ENCODE results near the gene TUSC2.
"Not testable (repeated sequence)": the region's sequence is repeated elsewhere in the genome, so short reads cannot be mapped to it uniquely, and the experiment has no call there.

TUSC2 gene

DNA sequence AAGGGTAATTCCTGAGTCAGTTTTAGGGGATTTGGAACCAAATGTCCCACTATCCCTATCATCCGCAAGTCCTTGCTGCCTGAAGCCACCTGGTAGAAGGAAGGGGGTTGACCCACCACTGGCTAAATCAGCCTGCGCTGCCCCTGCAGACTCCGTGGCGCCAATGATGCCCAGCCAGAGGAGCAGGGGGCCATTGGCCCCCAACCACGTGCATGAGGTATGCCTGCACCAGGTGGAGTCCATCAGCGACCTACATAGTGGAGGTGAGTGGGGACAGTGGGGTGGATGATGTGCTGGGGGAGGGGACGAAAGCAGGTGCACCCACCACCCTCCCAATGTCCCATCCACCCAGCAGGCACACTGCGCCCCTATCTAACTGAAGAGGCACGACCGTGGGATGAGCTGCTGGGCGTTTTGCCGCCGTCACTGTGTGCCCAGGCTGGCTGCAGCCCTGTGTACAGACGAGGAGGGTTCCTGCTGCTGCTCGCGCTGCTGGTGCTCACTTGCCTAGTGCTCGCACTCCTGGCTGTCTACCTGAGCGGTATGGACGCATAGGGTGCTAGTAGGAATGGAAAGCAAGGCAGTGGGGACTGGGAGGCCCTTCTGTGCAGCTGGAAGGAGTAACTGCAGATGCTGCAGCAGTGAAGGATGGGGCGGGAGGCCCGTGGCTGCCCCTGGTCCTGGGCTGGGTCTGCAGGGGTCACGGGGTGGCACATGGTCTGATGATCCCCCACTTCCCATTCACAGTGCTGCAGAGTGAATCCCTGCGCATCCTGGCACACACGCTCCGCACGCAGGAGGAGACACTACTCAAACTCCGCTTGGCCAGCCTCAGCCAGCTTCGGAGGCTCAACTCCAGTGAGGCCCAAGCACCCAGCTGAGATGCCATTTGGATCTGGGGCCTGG, 41.4 kb downstream of the TUSC2 start:
- H3K27me3 ChIP-seq (ENCODE audit: control insufficient read depth, insufficient read depth, low read length, poor library complexity, severe bottlenecking): no peaks in the 10 kb centered on the region
- no peak overlapping the region for H3K4me3 ChIP-seq (ENCODE audit: insufficient read depth, low read depth, low read length)
- 95% methylated on average over 27 to 28 of the region's 28 CpGs for WGBS, 2 experiments
- H3K27ac ChIP-seq (ENCODE audit: insufficient read depth, low read depth, low read length, poor library complexity, severe bottlenecking): no peak overlapping the region
- H3K36me3 ChIP-seq (ENCODE audit: control insufficient read depth, insufficient read depth, low read length): peaks cover 21% of the 10 kb centered on the region
- H3K9me3 ChIP-seq (ENCODE audit: control insufficient read depth, low read length): no peaks in the 10 kb centered on the region
- H3K4me1 ChIP-seq (ENCODE audit: control insufficient read depth, insufficient read depth, low read length): peaks cover 4% of the 10 kb centered on the region

DNA sequence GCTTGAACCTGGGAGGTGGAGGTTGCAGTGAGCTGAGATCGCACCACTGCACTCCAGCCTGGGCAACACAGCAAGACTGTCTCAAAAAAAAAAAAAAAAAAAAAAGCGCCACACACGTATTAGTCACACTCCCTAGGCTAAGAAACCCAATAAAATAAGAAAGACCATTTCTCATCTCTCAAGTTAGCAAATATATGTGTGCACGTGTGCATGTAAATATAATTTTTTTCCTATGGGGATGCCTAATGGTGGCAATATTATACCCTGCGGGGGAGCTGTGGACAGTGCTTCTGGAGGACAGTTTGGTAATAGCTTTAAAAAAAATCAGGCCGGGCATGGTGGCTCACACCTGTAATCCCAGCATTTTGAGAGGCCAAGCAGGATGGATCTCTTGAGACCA, 43.9 kb downstream of the TUSC2 start:
- H3K4me1 ChIP-seq (ENCODE audit: control insufficient read depth, insufficient read depth, low read length); H3K9me3 ChIP-seq (ENCODE audit: control insufficient read depth, low read length); H3K27ac ChIP-seq (ENCODE audit: insufficient read depth, low read depth, low read length, poor library complexity, severe bottlenecking); H3K4me3 ChIP-seq (ENCODE audit: insufficient read depth, low read depth, low read length); H3K27me3 ChIP-seq (ENCODE audit: control insufficient read depth, insufficient read depth, low read length, poor library complexity, severe bottlenecking): not testable (repeated sequence)
- 88 to 94% methylated on average over 4 of the region's 6 CpGs for WGBS, 2 experiments
- H3K36me3 ChIP-seq (ENCODE audit: control insufficient read depth, insufficient read depth, low read length): peaks cover 14% of the 10 kb centered on the region

DNA sequence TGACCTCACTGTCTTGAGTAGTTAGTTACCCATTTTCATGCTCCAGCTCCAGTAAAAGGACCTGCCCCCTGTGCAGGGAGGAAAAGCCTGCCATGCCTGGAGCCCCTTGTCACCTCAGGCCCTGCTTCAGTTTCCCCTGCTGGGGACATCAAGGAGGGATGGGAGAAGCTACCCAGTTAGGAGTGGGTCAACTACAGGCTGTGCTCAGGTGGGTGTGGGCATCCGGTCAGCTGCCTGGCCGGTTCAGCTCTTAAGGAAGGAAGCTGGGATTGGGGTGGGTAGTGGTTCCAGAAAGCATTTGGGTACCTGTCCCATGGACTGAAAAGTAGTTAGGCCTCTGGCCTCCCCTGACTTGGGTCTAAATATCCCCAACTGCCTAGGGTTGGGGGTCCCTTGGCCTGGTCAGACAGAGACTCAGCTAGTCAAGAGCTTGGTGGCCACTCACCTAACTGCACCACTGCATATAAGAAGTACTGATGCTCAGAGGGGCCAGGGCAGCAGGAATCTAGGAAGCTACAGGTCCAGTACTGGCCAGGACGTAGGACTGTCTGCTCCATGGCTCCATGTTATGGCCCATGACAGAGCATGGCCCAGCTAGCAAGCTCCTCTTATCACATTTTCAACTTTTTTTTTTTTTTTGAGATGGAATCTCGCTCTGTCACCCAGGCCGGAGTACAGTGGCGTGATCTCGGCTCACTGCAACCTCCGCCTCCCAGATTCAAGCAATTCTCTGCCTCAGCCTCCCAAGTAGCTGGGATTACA, 48.6 kb downstream of the TUSC2 start:
- Histone ChIP-seq H3K36me3 (ENCODE audit: control insufficient read depth, insufficient read depth, low read length) (no peaks in the 10 kb centered on the region), H3K9me3 (ENCODE audit: control insufficient read depth, low read length) (no peaks in the 10 kb centered on the region), H3K27me3 (ENCODE audit: control insufficient read depth, insufficient read depth, low read length, poor library complexity, severe bottlenecking) (peaks cover 21% of the 10 kb centered on the region), H3K4me1 (ENCODE audit: control insufficient read depth, insufficient read depth, low read length) (peaks cover 7% of the 10 kb centered on the region), H3K4me3 (ENCODE audit: insufficient read depth, low read depth, low read length) (no peak overlapping the region), H3K27ac (ENCODE audit: insufficient read depth, low read depth, low read length, poor library complexity, severe bottlenecking) (no peak overlapping the region)
- WGBS, 2 experiments: 93 to 95% methylated on average over 8 of the region's 8 CpGs

DNA sequence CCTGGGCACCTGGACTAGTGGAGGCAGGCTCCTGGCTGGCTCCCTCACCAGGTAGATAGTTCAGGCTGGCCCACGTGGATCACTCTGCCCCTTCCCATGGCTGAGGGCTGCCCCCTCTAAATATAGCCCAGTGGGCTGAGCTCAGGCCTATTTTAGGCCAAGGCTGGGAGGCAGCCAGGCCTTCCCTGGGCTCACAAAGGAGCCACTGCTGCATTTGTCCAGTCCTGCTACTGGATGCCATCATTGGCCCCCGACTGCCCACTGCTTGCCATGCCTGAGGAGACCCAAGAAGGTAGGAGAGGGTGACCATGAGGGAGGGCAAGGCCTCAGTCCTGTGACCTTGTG, 49.2 kb downstream of the TUSC2 start, which contains the start of gene LSMEM2:
Gene LSMEM2, plus strand, starts transcription at position 208 of the 345 bp plus-strand sequence. Its CDS starts 27 bp downstream, at position 235.
- Histone ChIP-seq H3K9me3 (ENCODE audit: control insufficient read depth, low read length) (no peaks in the 10 kb centered on the region), H3K27ac (ENCODE audit: insufficient read depth, low read depth, low read length, poor library complexity, severe bottlenecking) (no peak within 1 kb of the TSS), H3K36me3 (ENCODE audit: control insufficient read depth, insufficient read depth, low read length) (no peaks in the 10 kb centered on the region), H3K4me3 (ENCODE audit: insufficient read depth, low read depth, low read length) (no peak within 1 kb of the TSS), H3K4me1 (ENCODE audit: control insufficient read depth, insufficient read depth, low read length) (peaks cover 7% of the 10 kb centered on the region), H3K27me3 (ENCODE audit: control insufficient read depth, insufficient read depth, low read length, poor library complexity, severe bottlenecking) (peaks cover 27% of the 10 kb centered on the region)
- 80 to 86% methylated on average over 2 of the region's 2 CpGs for WGBS, 2 experiments

DNA sequence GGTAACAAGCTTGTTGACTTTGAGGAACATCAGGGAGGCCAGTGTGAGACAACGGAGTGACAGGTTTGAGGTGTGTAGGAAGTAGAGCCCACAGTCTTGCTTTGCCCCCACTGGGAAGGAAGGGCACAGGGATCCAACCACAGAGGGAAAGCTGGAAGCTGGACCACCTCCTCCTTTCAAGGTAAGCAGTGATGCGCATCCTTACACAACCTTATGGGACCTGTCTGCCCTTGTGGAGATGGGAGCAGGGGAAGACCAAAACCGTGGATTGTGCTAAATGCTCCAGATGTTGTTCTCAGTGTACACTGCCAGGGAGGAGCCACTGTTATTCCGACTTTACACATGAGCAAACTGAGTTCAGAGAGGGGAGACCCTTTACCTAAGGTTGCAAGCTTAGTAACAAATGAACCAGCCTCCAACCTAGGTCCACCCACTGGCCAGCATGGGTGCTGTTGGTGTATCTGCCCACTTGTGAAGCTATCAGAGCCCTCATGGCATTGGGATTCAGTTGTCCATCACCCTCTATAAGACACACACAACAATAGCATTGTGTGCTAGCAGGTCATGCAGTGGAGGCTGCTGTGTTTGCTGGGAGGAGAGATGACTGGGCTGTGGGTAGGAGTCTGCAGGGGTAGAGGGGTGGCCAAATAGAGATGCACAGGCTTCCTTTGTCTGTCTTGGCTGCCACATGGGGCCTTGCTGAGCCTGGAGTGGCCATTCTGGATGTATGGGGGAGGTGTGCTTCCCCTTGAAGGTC, 49.7 kb downstream of the TUSC2 start:
- Histone ChIP-seq H3K4me1 (ENCODE audit: control insufficient read depth, insufficient read depth, low read length) (peaks cover 7% of the 10 kb centered on the region), H3K4me3 (ENCODE audit: insufficient read depth, low read depth, low read length) (no peak overlapping the region), H3K36me3 (ENCODE audit: control insufficient read depth, insufficient read depth, low read length) (no peaks in the 10 kb centered on the region), H3K27me3 (ENCODE audit: control insufficient read depth, insufficient read depth, low read length, poor library complexity, severe bottlenecking) (peaks cover 32% of the 10 kb centered on the region), H3K27ac (ENCODE audit: insufficient read depth, low read depth, low read length, poor library complexity, severe bottlenecking) (no peak overlapping the region), H3K9me3 (ENCODE audit: control insufficient read depth, low read length) (no peaks in the 10 kb centered on the region)
- 87 to 92% methylated on average over 4 of the region's 4 CpGs for whole genome bisulfite sequencing, 2 experiments

DNA sequence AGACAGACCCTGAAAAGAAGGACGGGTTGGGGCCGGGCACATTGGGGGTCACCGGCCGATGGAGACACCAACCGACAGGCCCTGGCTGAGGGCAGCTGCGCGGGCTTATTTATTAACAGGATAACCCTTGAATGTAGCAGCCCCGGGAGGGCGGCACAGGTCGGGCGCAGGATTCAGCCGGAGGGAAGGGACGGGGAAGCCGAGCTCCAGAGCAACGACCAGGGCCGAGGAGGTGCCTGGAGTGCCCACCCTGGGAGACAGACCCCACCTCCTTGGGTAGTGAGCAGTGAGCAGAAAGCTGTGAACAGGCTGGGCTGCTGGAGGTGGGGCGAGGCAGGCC, 51.3 kb downstream of the TUSC2 start:
- no peaks in the 10 kb centered on the region for H3K36me3 ChIP-seq (ENCODE audit: control insufficient read depth, insufficient read depth, low read length)
- H3K27me3 ChIP-seq (ENCODE audit: control insufficient read depth, insufficient read depth, low read length, poor library complexity, severe bottlenecking): peaks cover 37% of the 10 kb centered on the region
- H3K9me3 ChIP-seq (ENCODE audit: control insufficient read depth, low read length): no peaks in the 10 kb centered on the region
- no peak overlapping the region for H3K27ac ChIP-seq (ENCODE audit: insufficient read depth, low read depth, low read length, poor library complexity, severe bottlenecking)
- H3K4me3 ChIP-seq (ENCODE audit: insufficient read depth, low read depth, low read length): no peak overlapping the region
- WGBS, 2 experiments: 92 to 94% methylated on average over 17 of the region's 17 CpGs
- H3K4me1 ChIP-seq (ENCODE audit: control insufficient read depth, insufficient read depth, low read length): peaks cover 7% of the 10 kb centered on the region

DNA sequence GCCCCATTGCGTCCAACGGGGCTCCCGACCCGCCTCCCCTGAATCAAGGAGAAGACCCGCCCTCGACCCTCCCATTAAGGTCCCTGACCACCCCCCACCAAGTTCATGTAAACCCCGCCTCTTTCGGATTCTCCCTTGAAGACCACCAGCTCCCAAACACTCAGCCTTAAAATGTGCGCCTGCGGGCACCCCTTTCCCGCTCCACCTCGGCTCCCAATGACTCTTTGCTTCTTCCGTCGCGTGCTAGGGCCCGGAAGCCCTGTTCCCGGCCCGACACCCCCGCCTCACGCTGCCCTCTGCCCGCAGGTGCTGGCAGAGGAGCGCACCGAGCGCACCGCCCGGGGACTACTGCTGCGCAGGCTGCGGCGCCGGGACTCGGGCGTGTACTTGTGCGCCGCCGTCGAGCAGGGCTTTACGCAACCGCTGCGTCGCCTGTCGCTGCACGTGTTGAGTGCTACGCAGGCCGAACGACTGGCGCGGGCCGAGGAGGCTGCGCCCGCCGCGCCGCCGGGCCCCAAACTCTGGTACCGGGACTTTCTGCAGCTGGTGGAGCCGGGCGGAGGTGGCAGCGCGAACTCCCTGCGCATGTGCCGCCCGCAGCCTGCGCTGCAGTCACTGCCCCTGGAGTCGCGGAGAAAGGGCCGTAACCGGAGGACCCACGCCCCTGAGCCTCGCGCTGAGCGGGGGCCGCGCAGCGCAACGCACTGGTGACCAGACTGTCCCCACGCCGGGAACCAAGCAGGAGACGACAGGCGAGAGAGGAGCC, 51.8 kb downstream of the TUSC2 start:
- no peak overlapping the region for H3K27ac ChIP-seq (ENCODE audit: insufficient read depth, low read depth, low read length, poor library complexity, severe bottlenecking)
- peak overlapping the region; percentile 27 for H3K4me3 ChIP-seq (ENCODE audit: insufficient read depth, low read depth, low read length)
- 85 to 86% methylated on average over 79 of the region's 79 CpGs for WGBS, 2 experiments
- no peaks in the 10 kb centered on the region for H3K36me3 ChIP-seq (ENCODE audit: control insufficient read depth, insufficient read depth, low read length)
- no peaks in the 10 kb centered on the region for H3K9me3 ChIP-seq (ENCODE audit: control insufficient read depth, low read length)
- H3K4me1 ChIP-seq (ENCODE audit: control insufficient read depth, insufficient read depth, low read length): peaks cover 7% of the 10 kb centered on the region
- peaks cover 37% of the 10 kb centered on the region for H3K27me3 ChIP-seq (ENCODE audit: control insufficient read depth, insufficient read depth, low read length, poor library complexity, severe bottlenecking)

DNA sequence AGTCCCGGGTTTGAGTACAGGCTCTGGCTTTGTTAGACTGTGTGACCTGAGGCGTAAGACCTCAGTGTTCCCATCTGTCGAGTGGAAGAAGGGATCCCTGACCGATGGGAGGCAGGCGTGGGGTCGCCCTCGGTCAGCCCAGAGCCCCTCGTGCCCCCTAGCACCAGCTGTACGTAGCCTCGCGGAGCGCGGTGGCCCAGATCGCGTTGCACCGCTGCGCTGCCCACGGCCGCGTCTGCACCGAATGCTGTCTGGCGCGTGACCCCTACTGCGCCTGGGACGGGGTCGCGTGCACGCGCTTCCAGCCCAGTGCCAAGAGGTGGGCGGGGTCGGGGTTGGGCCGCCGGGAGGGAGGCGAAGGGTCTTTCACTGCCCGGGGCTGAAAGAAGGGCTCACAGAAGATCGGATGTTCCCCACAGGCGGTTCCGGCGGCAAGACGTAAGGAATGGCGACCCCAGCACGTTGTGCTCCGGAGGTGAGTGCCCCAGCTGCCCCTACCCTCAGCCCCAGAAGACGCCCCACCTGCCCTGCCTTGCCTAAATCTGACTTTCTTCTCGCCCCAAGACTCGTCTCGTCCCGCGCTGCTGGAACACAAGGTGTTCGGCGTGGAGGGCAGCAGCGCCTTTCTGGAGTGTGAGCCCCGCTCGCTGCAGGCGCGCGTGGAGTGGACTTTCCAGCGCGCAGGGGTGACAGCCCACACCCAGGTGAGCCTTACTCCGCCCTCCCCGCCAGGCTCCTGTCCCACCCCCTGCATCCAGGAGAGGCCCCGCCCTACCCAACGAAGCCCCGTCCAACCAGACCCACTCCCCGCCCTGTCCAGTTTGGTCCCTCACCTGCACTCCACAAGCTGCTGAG, 52.7 kb downstream of the TUSC2 start:
- 17 to 19% methylated on average over 65 of the region's 65 CpGs for WGBS, 2 experiments
- Histone ChIP-seq H3K4me1 (ENCODE audit: control insufficient read depth, insufficient read depth, low read length) (peaks cover 7% of the 10 kb centered on the region), H3K27ac (ENCODE audit: insufficient read depth, low read depth, low read length, poor library complexity, severe bottlenecking) (no peak overlapping the region), H3K27me3 (ENCODE audit: control insufficient read depth, insufficient read depth, low read length, poor library complexity, severe bottlenecking) (peaks cover 37% of the 10 kb centered on the region), H3K36me3 (ENCODE audit: control insufficient read depth, insufficient read depth, low read length) (no peaks in the 10 kb centered on the region), H3K4me3 (ENCODE audit: insufficient read depth, low read depth, low read length) (peak overlapping the region; percentile 27), H3K9me3 (ENCODE audit: control insufficient read depth, low read length) (no peaks in the 10 kb centered on the region)
